ENCODE data around the gene CDC14C. TPM values are rescaled to one million over a fixed set of nuclear protein-coding genes. Genes with fewer than 3 reads are reported as not detected.

The CDC14C gene
- total and polyA plus RNA-seq, 2 of the 4 experiments (the other 2 are of a cell fraction): under 0.01 TPM; not detected in 1

DNA sequence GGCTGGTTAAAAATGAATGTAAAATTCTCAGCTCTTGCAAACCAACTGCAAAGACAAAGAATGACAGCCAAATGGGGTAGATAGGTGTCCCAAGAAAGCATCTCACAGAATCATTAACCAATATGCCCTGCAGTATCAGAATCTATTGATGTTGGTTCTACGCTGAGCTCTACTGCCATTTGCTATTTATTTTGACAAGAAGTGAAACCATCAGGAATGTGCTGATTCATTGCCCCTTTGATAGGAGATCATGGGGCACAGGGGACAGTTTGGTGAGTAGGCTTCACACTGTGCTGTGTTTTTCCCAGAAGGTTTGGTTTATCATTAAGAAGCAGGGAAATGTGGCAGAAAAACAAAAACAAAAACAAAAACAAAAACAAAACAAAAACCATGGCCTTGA lies 19.4 kb upstream of the CDC14C start:
- no peaks in the 10 kb centered on the region for H3K36me3 ChIP-seq (ENCODE audit: control insufficient read depth, insufficient read depth, low read length)
- no peak overlapping the region for H4K91ac ChIP-seq (ENCODE audit: insufficient read depth, low read depth, low read length)
- H4K5ac ChIP-seq (ENCODE audit: low read depth, low read length): no peak overlapping the region
- DNase-seq (no peak), ATAC-seq (ENCODE audit: low read depth) (no peak)
- H3K27ac ChIP-seq (ENCODE audit: insufficient read depth, low read length): no peak overlapping the region
- H3K27me3 ChIP-seq (ENCODE audit: control insufficient read depth, insufficient read depth, low read length): no peaks in the 10 kb centered on the region
- no CpG with 5 or more reads among the region's 1 CpG for WGBS, 2 experiments (ENCODE audit: extremely low coverage in 2 of 2, insufficient read length in 1 of 2)
- no peak overlapping the region for H3K4me3 ChIP-seq (ENCODE audit: insufficient read depth, low read depth, low read length)
- no peak overlapping the region for H2BK15ac ChIP-seq (ENCODE audit: low read depth, low read length)
- no peak overlapping the region for H3K18ac ChIP-seq (ENCODE audit: low read depth, low read length)
- no peak overlapping the region for H2BK5ac ChIP-seq (ENCODE audit: low read depth, low read length, poor library complexity, severe bottlenecking)
- no peak overlapping the region for H2AK9ac ChIP-seq (replicated peaks; ENCODE audit: low read depth, low read length, poor library complexity)
- ChIA-PET CTCF (interaction anchor here (0.6 kb wide), 1 partner anchor 67 kb away, joined by 4 read pairs; no protein-coding TSS in a partner anchor), POLR2A (ENCODE audit: unreplicated experiment) (no interaction called here)
- intact Hi-C loops (cut with micrococcal nuclease): no loop called here
- H2AK5ac ChIP-seq (ENCODE audit: low read depth, low read length): no peak overlapping the region
- H3K4ac ChIP-seq (ENCODE audit: low read depth, low read length): no peak overlapping the region
- H3K4me1 ChIP-seq (ENCODE audit: control insufficient read depth, insufficient read depth, low read length): no peaks in the 10 kb centered on the region
- TF ChIP-seq SMC3 (IDR thresholded peaks at IDR 0.05; ENCODE audit: low read depth, low read length): no peak
- TF ChIP-seq, protein P1, sequence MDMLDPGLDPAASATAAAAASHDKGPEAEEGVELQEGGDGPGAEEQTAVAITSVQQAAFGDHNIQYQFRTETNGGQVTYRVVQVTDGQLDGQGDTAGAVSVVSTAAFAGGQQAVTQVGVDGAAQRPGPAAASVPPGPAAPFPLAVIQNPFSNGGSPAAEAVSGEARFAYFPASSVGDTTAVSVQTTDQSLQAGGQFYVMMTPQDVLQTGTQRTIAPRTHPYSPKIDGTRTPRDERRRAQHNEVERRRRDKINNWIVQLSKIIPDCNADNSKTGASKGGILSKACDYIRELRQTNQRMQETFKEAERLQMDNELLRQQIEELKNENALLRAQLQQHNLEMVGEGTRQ (IDR thresholded peaks at IDR 0.05; ENCODE audit: low read depth, low read length): no peak
- no peak for TF ChIP-seq MXI1 (IDR thresholded peaks at IDR 0.05; ENCODE audit: borderline replicate concordance, low read depth, low read length)
- TF ChIP-seq RCOR1 (IDR thresholded peaks at IDR 0.05; ENCODE audit: insufficient replicate concordance, low read length): no peak
- TF ChIP-seq BHLHE40 (IDR thresholded peaks at IDR 0.05; ENCODE audit: low read depth, low read length): no peak
- TF ChIP-seq NFE2L2 (IDR thresholded peaks at IDR 0.05; ENCODE audit: low read depth, low read length): no peak
- TF ChIP-seq MAFK (IDR thresholded peaks at IDR 0.05; ENCODE audit: low read depth, low read length): no peak
- TF ChIP-seq RFX5 (IDR thresholded peaks at IDR 0.05; ENCODE audit: low read depth, low read length): no peak
- TF ChIP-seq CHD1 (IDR thresholded peaks at IDR 0.05; ENCODE audit: low read depth, low read length): no peak
- no peak for TF ChIP-seq MAZ (IDR thresholded peaks at IDR 0.05; ENCODE audit: borderline replicate concordance, low read depth, low read length)
- TF ChIP-seq RAD21 (IDR thresholded peaks at IDR 0.05; ENCODE audit: low read length): no peak
- no peak for TF ChIP-seq POLR2A (IDR thresholded peaks at IDR 0.05; ENCODE audit: low read depth, low read length)
- TF ChIP-seq, protein P2, sequence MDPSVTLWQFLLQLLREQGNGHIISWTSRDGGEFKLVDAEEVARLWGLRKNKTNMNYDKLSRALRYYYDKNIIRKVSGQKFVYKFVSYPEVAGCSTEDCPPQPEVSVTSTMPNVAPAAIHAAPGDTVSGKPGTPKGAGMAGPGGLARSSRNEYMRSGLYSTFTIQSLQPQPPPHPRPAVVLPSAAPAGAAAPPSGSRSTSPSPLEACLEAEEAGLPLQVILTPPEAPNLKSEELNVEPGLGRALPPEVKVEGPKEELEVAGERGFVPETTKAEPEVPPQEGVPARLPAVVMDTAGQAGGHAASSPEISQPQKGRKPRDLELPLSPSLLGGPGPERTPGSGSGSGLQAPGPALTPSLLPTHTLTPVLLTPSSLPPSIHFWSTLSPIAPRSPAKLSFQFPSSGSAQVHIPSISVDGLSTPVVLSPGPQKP (IDR thresholded peaks at IDR 0.05; ENCODE audit: borderline replicate concordance, low read depth, low read length): no peak
- TF ChIP-seq FOS (IDR thresholded peaks at IDR 0.05; ENCODE audit: low read depth, low read length): no peak
- TF ChIP-seq, protein P3, sequence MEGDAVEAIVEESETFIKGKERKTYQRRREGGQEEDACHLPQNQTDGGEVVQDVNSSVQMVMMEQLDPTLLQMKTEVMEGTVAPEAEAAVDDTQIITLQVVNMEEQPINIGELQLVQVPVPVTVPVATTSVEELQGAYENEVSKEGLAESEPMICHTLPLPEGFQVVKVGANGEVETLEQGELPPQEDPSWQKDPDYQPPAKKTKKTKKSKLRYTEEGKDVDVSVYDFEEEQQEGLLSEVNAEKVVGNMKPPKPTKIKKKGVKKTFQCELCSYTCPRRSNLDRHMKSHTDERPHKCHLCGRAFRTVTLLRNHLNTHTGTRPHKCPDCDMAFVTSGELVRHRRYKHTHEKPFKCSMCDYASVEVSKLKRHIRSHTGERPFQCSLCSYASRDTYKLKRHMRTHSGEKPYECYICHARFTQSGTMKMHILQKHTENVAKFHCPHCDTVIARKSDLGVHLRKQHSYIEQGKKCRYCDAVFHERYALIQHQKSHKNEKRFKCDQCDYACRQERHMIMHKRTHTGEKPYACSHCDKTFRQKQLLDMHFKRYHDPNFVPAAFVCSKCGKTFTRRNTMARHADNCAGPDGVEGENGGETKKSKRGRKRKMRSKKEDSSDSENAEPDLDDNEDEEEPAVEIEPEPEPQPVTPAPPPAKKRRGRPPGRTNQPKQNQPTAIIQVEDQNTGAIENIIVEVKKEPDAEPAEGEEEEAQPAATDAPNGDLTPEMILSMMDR (conservative IDR thresholded peaks at IDR 0.05; ENCODE audit: low read depth, low read length): no peak
- no peak for TF ChIP-seq CEBPB (IDR thresholded peaks at IDR 0.05; ENCODE audit: low read depth, low read length)
- no peak overlapping the region for H2BK20ac ChIP-seq (ENCODE audit: low read depth, low read length)
- BruUV-seq (replicated peaks): no TSS peak
- H3K9ac ChIP-seq (ENCODE audit: low read depth, low read length): no peak overlapping the region
- in situ Hi-C loops (cut with MboI; ENCODE audit: low sequenced_read_pairs): no loop called here
- H4K20me1 ChIP-seq (ENCODE audit: insufficient read depth, low read length): no peaks in the 10 kb centered on the region
- H3K23ac ChIP-seq (ENCODE audit: low read depth, low read length): no peak overlapping the region
- no peak overlapping the region for H3K14ac ChIP-seq (replicated peaks; ENCODE audit: low read depth, low read length)
- dilution Hi-C loops (cut with HindIII; ENCODE audit: low sequenced_read_pairs, unreplicated experiment): no loop called here
- H3K56ac ChIP-seq (ENCODE audit: extremely low read depth, insufficient read depth, low read length): no peak overlapping the region
- no peaks in the 10 kb centered on the region for H3K9me1 ChIP-seq (ENCODE audit: insufficient read depth, low read length)
- no peak overlapping the region for H3K4me2 ChIP-seq (ENCODE audit: low read depth, low read length)
- no peaks in the 10 kb centered on the region for H3K79me1 ChIP-seq (ENCODE audit: low read depth in 1 of 2, low read length in 2 of 2)
- H3K9me3 ChIP-seq (ENCODE audit: control insufficient read depth, insufficient read depth, low read length): peaks cover 2% of the 10 kb centered on the region; the same call in 1 of the 2 replicates
- H2BK120ac ChIP-seq (ENCODE audit: low read depth, low read length): no peak overlapping the region
- H2AFZ ChIP-seq (replicated peaks; ENCODE audit: low read length, poor library complexity): no peak overlapping the region
- no peak overlapping the region for H4K8ac ChIP-seq (ENCODE audit: low read depth in 2 of 2, low read length in 2 of 2)

Measured in IMR-90 (cell line).